ENCODE data around the gene R3HDM2.

Gene R3HDM2

DNA sequence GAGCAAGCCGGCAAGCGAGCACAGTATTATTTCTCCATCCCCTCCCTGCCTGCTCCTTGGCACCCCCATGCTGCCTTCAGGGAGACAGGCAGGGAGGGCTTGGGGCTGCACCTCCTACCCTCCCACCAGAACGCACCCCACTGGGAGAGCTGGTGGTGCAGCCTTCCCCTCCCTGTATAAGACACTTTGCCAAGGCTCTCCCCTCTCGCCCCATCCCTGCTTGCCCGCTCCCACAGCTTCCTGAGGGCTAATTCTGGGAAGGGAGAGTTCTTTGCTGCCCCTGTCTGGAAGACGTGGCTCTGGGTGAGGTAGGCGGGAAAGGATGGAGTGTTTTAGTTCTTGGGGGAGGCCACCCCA is 218.2 kb downstream of the R3HDM2 start:
- no peak for DNase-seq

DNA sequence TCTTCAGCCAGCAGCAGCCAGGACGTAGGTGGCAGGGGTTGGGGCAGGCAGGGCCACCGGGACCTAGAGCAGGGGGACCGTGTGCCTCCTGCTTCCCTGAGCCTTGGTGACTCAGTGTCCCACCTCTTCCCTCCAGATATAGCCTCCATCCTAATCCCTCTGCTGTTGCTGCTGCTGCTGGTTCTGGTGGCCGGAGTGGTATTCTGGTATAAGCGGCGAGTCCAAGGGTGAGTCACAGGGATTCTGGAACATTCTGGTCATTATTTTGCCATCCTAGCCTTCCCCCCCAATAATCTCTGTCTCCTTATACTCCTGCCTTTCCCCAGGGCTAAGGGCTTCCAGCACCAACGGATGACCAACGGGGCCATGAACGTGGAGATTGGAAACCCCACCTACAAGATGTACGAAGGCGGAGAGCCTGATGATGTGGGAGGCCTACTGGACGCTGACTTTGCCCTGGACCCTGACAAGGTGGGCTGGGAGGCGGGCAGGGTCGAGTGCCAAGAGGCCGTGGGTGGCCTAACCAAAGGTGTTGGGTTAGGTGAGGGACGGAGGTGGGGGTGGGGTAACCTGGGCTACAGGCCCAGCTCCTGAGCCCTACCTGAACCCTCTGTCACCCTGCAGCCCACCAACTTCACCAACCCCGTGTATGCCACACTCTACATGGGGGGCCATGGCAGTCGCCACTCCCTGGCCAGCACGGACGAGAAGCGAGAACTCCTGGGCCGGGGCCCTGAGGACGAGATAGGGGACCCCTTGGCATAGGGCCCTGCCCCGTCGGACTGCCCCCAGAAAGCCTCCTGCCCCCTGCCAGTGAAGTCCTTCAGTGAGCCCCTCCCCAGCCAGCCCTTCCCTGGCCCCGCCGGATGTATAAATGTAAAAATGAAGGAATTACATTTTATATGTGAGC is 218.8 kb downstream of the R3HDM2 start:
- DNase-seq, result no peak

DNA sequence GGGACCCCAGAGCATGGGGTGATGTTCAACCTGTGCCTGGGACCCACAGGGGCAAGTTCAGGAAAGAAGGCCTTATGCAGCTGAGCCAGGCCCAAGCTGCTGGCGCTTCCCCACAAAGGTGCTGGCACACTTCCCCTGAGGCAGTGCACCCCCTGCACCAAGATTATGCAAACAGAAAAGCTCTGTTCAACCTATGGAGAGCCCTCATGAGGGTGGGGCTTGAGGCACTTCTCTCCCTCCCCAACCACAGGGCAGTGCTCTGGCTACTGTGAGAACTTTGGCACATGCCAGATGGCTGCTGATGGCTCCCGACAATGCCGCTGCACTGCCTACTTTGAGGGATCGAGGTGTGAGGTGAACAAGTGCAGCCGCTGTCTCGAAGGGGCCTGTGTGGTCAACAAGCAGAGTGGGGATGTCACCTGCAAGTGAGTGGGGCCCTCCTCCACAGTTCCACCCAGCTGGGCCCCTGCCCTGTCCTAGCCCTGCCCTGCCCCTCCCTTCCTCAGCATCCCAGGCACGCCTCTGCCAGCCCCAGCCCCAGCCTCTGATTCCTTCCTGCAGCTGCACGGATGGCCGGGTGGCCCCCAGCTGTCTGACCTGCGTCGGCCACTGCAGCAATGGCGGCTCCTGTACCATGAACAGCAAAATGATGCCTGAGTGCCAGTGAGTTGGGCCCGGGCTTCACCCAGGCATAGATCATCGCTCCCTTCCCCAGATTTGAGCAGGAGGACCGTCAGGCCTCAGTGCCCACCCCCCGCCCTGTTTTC is 219.7 kb downstream of the R3HDM2 start:
- DNase-seq, result no peak

DNA sequence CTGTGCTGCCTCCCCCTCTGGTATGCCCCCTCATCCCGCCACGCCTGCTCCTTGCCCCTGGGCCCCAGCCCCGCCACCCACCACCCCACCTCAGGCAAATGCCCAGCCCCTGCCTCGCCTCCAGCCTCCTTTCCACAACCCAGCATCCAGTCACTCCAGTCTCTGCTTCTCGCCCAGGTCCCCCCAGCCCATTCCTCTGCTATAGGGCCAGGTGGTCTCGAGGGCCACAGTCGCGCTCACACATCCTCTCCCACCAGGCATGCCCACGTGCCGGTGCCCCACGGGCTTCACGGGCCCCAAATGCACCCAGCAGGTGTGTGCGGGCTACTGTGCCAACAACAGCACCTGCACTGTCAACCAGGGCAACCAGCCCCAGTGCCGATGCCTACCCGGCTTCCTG is 220.4 kb downstream of the R3HDM2 start:
- no peak for DNase-seq

DNA sequence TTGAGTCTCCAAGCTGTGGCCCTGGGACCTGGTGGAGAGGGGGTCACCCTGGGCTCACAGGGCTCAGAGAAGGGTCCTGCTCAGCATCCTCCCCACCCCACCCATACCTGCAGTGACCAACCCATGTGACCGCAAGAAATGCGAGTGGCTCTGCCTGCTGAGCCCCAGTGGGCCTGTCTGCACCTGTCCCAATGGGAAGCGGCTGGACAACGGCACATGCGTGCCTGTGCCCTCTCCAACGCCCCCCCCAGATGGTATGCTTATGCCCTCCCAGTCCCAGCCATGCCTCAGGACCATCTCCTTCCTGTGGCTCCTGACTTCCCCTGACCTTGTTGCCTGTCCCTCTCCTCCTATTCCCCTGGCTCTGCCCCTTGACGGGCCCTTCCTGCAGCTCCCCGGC is 220.9 kb downstream of the R3HDM2 start:
- no peak for DNase-seq

DNA sequence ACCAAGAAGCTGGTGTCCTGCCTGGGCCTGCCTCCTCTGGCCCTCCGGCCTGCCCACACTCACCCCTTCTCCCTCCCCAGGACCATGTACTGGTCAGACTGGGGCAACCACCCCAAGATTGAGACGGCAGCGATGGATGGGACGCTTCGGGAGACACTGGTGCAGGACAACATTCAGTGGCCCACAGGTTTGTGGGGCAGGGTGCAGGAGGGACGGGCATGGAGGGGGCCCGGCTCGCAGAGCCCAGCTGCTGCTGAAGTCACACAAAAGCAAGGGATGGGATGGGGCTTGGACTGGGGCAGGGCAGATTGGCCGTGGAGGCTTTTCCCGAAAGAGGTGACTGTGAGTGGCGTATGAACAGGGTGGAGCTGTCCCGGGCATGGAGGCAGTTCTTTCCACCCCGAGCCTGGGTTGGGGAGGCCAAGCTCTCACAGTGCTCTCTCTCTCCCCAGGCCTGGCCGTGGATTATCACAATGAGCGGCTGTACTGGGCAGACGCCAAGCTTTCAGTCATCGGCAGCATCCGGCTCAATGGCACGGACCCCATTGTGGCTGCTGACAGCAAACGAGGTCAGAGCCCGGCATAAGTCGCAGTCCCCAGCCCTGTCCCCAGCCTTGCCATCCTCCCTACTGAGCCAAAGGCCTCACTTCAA is 222.1 kb downstream of the R3HDM2 start:
- DNase-seq, result peak; percentile 58

DNA sequence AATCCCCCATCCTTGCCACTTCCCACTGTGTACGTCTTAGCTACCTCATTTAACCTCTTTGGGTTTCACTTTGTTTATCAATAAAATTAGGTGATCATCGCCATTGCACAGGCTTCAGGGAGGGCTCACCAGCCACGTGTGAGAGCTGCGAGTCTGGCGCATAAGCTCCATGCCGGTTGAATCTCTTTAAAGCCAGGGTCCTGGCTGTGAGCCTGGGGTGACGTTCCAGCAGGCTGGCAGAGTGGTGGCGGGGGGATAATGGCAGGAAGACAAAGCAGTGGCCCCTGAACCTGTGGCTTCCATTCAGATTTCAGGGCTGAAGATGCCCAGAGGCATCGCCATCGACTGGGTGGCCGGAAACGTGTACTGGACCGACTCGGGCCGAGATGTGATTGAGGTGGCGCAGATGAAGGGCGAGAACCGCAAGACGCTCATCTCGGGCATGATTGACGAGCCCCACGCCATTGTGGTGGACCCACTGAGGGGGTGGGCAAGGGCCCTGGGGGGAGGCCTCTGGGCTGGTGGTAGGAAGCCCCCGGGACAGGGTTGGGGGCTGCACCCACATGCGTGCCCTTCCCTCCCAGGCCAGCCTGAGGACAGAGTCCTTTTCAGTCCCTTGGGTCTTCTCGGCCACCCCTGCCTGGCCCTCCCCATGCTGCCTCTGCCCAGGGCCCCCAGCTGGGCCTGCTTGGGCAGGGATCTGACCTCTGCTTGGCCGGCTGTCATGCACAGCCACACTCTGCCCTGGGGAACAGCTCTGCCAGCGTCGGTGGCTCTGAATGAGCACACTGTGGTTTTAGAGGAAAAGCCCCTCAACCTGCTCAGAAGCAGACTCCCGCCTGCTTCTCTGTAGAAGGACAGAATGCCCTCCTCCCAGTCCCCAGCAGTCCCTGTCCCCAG is 222.9 kb downstream of the R3HDM2 start:
- DNase-seq, result no peak

DNA sequence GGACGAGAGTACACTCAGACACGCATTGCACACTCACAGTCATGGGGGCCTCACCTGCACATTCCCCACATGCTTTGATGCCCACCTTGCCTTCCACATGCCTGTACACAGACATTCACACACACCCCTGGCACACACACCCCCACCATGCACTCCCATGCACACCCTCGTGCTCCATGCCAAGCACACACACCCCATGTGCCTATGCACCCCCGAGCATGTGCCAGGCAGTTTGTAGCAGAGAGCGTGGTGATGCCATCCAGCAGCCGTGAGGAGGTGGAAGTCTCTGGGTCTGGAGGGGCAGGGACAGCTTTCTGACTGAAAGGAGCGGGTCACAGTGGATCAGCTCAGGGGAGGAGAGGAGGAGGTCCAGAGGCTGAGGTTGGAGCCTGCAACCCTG is 224.9 kb downstream of the R3HDM2 start:
- no peak for DNase-seq

DNA sequence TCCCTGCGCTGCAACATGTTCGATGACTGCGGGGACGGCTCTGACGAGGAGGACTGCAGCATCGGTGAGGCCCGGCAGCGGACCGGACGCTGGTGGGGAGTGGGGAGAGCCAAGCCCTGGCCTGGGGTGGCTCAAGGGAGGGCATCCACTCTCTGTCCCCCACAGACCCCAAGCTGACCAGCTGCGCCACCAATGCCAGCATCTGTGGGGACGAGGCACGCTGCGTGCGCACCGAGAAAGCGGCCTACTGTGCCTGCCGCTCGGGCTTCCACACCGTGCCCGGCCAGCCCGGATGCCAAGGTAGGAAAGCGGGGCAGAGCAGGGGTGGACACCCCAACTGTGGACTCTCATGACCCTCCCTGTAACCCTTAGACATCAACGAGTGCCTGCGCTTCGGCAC is 225.7 kb downstream of the R3HDM2 start:
- no peak for DNase-seq

DNA sequence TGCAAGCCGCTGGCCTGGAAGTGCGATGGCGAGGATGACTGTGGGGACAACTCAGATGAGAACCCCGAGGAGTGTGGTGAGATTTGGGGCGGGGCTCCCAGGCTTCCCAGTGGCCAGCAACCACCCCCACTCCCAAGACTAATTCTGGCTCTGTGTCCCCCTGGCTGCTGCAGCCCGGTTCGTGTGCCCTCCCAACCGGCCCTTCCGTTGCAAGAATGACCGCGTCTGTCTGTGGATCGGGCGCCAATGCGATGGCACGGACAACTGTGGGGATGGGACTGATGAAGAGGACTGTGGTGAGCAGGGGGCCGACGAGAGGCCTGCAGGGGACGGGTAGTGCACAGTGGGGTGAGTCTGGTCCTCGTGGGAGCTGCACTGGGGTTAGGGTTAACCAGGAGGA is 226.4 kb downstream of the R3HDM2 start:
- DNase-seq, result no peak

DNA sequence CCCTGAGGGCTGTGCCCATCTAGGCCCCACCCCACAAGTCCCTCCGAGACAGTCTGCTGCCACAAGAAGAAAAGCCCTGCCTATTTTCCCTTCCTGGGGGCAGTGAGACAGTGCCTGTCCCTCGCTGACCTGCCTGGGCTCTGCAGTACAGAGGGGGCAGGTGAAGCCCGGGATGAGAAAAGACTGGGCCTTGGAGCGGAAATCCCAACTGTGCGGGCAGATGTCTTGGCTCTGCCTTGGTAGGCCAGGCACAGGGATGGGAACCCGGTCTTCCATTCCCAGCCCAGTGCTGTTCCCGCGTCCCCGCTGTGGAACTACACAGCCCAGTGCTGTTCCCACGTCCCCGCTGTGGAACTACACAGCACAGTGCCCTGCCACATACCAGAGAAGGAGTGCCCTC is 227.1 kb downstream of the R3HDM2 start:
- DNase-seq, result no peak

Measured in midbrain (tissue), 1 donor.